Activated CD8-positive, alpha-beta memory T cell treated with anti-CD3 and anti-CD28 coated beads, Interleukin-2, amount 50 U/mL, for 4 hours (primary cell): Measurements from ENCODE around the gene WNK2.

Source experiments
- DNase-seq: peaks from one replicate; pipeline ENCODE4 v3.0.0-alpha.2; 2020

Gene WNK2

GRCh38 chr9:93186215-93186945 lies 2.4 kb downstream of the WNK2 start:
- DNase-seq = no peak

GRCh38 chr9:93187047-93187446 lies 3.1 kb downstream of the WNK2 start:
- no peak for DNase-seq

GRCh38 chr9:93187574-93187973 lies 3.6 kb downstream of the WNK2 start:
- no peak for DNase-seq

GRCh38 chr9:93188426-93189368 lies 4.8 kb downstream of the WNK2 start:
- DNase-seq = no peak

GRCh38 chr9:93189369-93190132 lies 5.6 kb downstream of the WNK2 start:
- DNase-seq = no peak

GRCh38 chr9:93190133-93190525 lies 6.2 kb downstream of the WNK2 start:
- DNase-seq = no peak

GRCh38 chr9:93190656-93191353 lies 6.9 kb downstream of the WNK2 start:
- no peak for DNase-seq

GRCh38 chr9:93191354-93191660 lies 7.4 kb downstream of the WNK2 start:
- DNase-seq = no peak

- DNase-seq = no peak
These were observed 8.9 kb downstream of the WNK2 start for GRCh38 chr9:93192721-93193387.

GRCh38 chr9:93193388-93194220 lies 9.7 kb downstream of the WNK2 start:
- no peak for DNase-seq

GRCh38 chr9:93194221-93194625 lies 10.3 kb downstream of the WNK2 start:
- DNase-seq = no peak

GRCh38 chr9:93194641-93195040 lies 10.7 kb downstream of the WNK2 start:
- no peak for DNase-seq

GRCh38 chr9:93196096-93197055 lies 12.4 kb downstream of the WNK2 start:
- DNase-seq = no peak

GRCh38 chr9:93197670-93198069 lies 13.7 kb downstream of the WNK2 start:
- no peak for DNase-seq

GRCh38 chr9:93198117-93198837 lies 14.3 kb downstream of the WNK2 start:
- DNase-seq = no peak

- no peak for DNase-seq
These were observed 15.1 kb downstream of the WNK2 start for GRCh38 chr9:93198838-93199625.

GRCh38 chr9:93200449-93200742 lies 16.5 kb downstream of the WNK2 start:
- no peak for DNase-seq

- no peak for DNase-seq
These were observed 17.0 kb downstream of the WNK2 start for GRCh38 chr9:93200989-93201334.
